PC-3 (cell line): ENCODE data around the gene RABGEF1. TPM values are rescaled to one million over a fixed set of nuclear protein-coding genes. Genes with fewer than 3 reads are reported as not detected.
"Not testable (repeated sequence)": the region's sequence is repeated elsewhere in the genome, so short reads cannot be mapped to it uniquely, and the experiment has no call there.

Experiments
- ATAC-seq: fragments of 200-7000 bp; cut with Tn5 transposase; 2 replicates; pipeline ENCODE4 v1.9.1; 2020; ENCODE audit warnings: mild to moderate bottlenecking, moderate library complexity
- BruUV-seq: library from RNA; stranded (reverse); fragments of 400-500 nt; replicated peaks from 2 replicates; lab custom pipeline; 2021; lab: Mats Ljungman, UMichigan
- CTCF ChIA-PET: fragments of 300-600 bp; sonication (Branson Sonifier 250); formaldehyde crosslinking; loops from one replicate; lab custom pipeline; 2022; ENCODE audit warnings: antibody characterized with exemption; lab: Charles Lee
- POLR2A ChIA-PET: fragments of 300-600 bp; sonication (Branson Sonifier 250); formaldehyde crosslinking; loops from one replicate; lab custom pipeline; 2022; ENCODE audit warnings: antibody characterized with exemption; ENCODE audit not compliant: unreplicated experiment; lab: Charles Lee
- DNase-seq: peaks from one replicate; pipeline ENCODE4 v3.0.0-alpha.2; 2015
- H2AFZ ChIP-seq: fragments of 300-600 bp; sonication (generic); 2 replicates; pipeline ENCODE4 v1.6.0; 2016; ENCODE audit warnings: antibody characterized with exemption, low read length
- H3F3A ChIP-seq: fragments of 300-600 bp; sonication (generic); one replicate; pipeline ENCODE4 v1.6.0; 2017; ENCODE audit warnings: antibody characterized with exemption, low read length, control low read depth, mild to moderate bottlenecking; ENCODE audit not compliant: unreplicated experiment
- H3K27ac ChIP-seq: fragments of 300-600 bp; sonication (generic); 2 replicates; pipeline ENCODE4 v1.5.1; 2016; ENCODE audit warnings: mild to moderate bottlenecking, low read length
- H3K27me3 ChIP-seq: fragments of 300-600 bp; sonication (generic); 2 replicates; pipeline ENCODE4 v1.6.1; 2016; ENCODE audit warnings: low read length, mixed read lengths
- H3K36me3 ChIP-seq: fragments of 300-600 bp; sonication (generic); 2 replicates; pipeline ENCODE4 v1.6.1; 2016; ENCODE audit warnings: low read depth, mixed run types, low read length, mixed read lengths
- H3K4me1 ChIP-seq: fragments of 300-600 bp; sonication (generic); 2 replicates; pipeline ENCODE4 v1.5.1; 2016; ENCODE audit warnings: low read length; ENCODE audit not compliant: insufficient read depth
- H3K4me2 ChIP-seq: fragments of 300-600 bp; sonication (generic); 2 replicates; pipeline ENCODE4 v1.6.0; 2016; ENCODE audit warnings: low read length
- H3K4me3 ChIP-seq: fragments of 300-600 bp; sonication (generic); 2 replicates; pipeline ENCODE4 v1.5.1; 2016; ENCODE audit warnings: mild to moderate bottlenecking, low read length, mixed read lengths
- H3K79me2 ChIP-seq: fragments of 300-600 bp; sonication (generic); 2 replicates; pipeline ENCODE4 v1.6.1; 2017; ENCODE audit warnings: low read length, mixed read lengths
- H3K9ac ChIP-seq: fragments of 300-600 bp; sonication (generic); 2 replicates; pipeline ENCODE4 v1.6.0; 2016; ENCODE audit warnings: mild to moderate bottlenecking, low read length
- H3K9me2 ChIP-seq: fragments of 300-600 bp; sonication (generic); replicated peaks from 2 replicates; pipeline ENCODE4 v1.6.1; 2016; ENCODE audit warnings: mixed run types, low read length, mixed read lengths
- H3K9me3 ChIP-seq: fragments of 300-600 bp; sonication (generic); 2 replicates; pipeline ENCODE4 v1.6.1; 2016; ENCODE audit warnings: low read length, mixed read lengths
- H4K20me1 ChIP-seq: fragments of 300-600 bp; sonication (generic); 2 replicates; pipeline ENCODE4 v1.6.1; 2016; ENCODE audit warnings: low read length, mixed read lengths
- CTCF ChIP-seq: fragments of 300-600 bp; sonication (generic); conservative IDR thresholded peaks from 2 replicates; pipeline ENCODE4 v1.5.1; 2017; ENCODE audit warnings: antibody characterized with exemption, low read depth, mild to moderate bottlenecking, low read length
- EZH2 ChIP-seq: fragments of 300-600 bp; sonication (generic); IDR thresholded peaks from one replicate; pipeline ENCODE4 v1.6.1; 2017; ENCODE audit warnings: antibody characterized with exemption, mild to moderate bottlenecking, low read length; ENCODE audit not compliant: unreplicated experiment
- EZH2phosphoT487 ChIP-seq: fragments of 300-600 bp; sonication (generic); IDR thresholded peaks from 2 replicates; pipeline ENCODE4 v1.6.1; 2018; ENCODE audit warnings: mild to moderate bottlenecking, antibody characterized with exemption, low read length, borderline replicate concordance
- intact Hi-C: fragments of 100-400 bp; cut with micrococcal nuclease; formaldehyde crosslinking; loops from 2 replicates; pipeline ENCODE4 v1.9.0; 2023
- total RNA-seq: library from RNA; depleted of rRNA; stranded (reverse); fragments of >200 nt; gene quantifications from 2 replicates; pipeline ENCODE4 v1.2.3, GENCODE V29; 2014

Gene RABGEF1
- total RNA-seq, 1 experiment from 2014 or later: 19.8 TPM

- Histone ChIP-seq H3K36me3 (no peaks in the 10 kb centered on the region), H3K9me2 (no peaks in the 10 kb centered on the region), H3K4me1 (no peaks in the 10 kb centered on the region), H3K9ac (no peak overlapping the region), H3K27me3 (no peaks in the 10 kb centered on the region), H2AFZ (no peak overlapping the region), H3K9me3 (no peaks in the 10 kb centered on the region), H3K27ac (no peak overlapping the region), H3K4me2 (no peak overlapping the region), H3F3A (no peaks in the 10 kb centered on the region), H3K4me3 (no peak overlapping the region), H4K20me1 (no peaks in the 10 kb centered on the region), H3K79me2 (no peaks in the 10 kb centered on the region)
- no TSS peak for BruUV-seq
- ChIA-PET CTCF (no interaction called here), POLR2A (no interaction called here)
- no peak for ATAC-seq
- DNase-seq: no peak
- intact Hi-C loops: no loop called here
- TF ChIP-seq CTCF (no peak), EZH2phosphoT487 (no peak), EZH2 (no peak)
Observed at GRCh38 chr7:66699998-66700397, 40.5 kb upstream of the RABGEF1 start.

- Histone ChIP-seq H3K36me3 (no peaks in the 10 kb centered on the region), H2AFZ (no peak overlapping the region), H3K4me2 (no peak overlapping the region), H3K9ac (no peak overlapping the region), H3K27ac (no peak overlapping the region), H3K79me2 (no peaks in the 10 kb centered on the region), H3K4me3 (no peak overlapping the region), H3K9me2 (no peaks in the 10 kb centered on the region), H3F3A (no peaks in the 10 kb centered on the region), H3K27me3 (no peaks in the 10 kb centered on the region), H3K9me3 (no peaks in the 10 kb centered on the region), H4K20me1 (no peaks in the 10 kb centered on the region), H3K4me1 (no peaks in the 10 kb centered on the region)
- no peak for DNase-seq
- POLR2A ChIA-PET: no interaction called here
- ATAC-seq: no peak
- no TSS peak for BruUV-seq
- CTCF ChIA-PET: no interaction called here
- intact Hi-C loops: no loop called here
- TF ChIP-seq EZH2: no peak
- TF ChIP-seq CTCF: no peak
- no peak for TF ChIP-seq EZH2phosphoT487
Observed at GRCh38 chr7:66700633-66701131, 39.9 kb upstream of the RABGEF1 start.

DNA sequence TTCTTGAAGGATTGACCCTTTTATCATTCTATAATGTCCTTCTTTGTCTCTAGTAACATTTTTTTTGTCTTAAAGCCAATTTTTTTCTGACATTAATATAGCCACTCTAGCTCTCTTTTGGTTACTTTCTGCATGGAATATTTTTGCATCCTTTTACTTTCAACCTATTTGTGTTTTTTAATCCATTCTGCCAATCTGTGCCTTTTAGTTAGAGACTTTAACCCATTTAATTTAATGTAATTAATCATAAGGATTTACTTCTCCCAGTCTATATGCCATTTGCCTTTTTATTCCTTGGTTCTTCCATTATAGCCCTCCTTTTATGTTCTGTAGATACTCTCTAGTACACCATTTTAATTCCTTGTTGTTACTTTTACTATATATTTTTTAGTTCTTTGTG lies 32.7 kb upstream of the RABGEF1 start:
- ATAC-seq (no peak), DNase-seq (no peak)
- Histone ChIP-seq H2AFZ (no peak overlapping the region), H3K27me3 (no peaks in the 10 kb centered on the region), H3K9me3 (no peaks in the 10 kb centered on the region), H3K79me2 (no peaks in the 10 kb centered on the region), H3K4me2 (no peak overlapping the region), H3F3A (no peaks in the 10 kb centered on the region), H3K36me3 (no peaks in the 10 kb centered on the region), H3K4me1 (no peaks in the 10 kb centered on the region), H3K9me2 (no peaks in the 10 kb centered on the region), H3K4me3 (no peak overlapping the region), H4K20me1 (no peaks in the 10 kb centered on the region), H3K9ac (no peak overlapping the region), H3K27ac (no peak overlapping the region)
- intact Hi-C loops: no loop called here
- TF ChIP-seq EZH2: no peak
- TF ChIP-seq CTCF: no peak
- TF ChIP-seq EZH2phosphoT487: no peak
- ChIA-PET POLR2A (no interaction called here), CTCF (no interaction called here)
- BruUV-seq: no TSS peak

GRCh38 chr7:66710752-66711151 lies 29.8 kb upstream of the RABGEF1 start:
- H3K36me3 ChIP-seq: peaks cover 15% of the 10 kb centered on the region
- DNase-seq, H3K27me3 ChIP-seq, CTCF ChIA-PET, H3K4me1 ChIP-seq, BruUV-seq, H2AFZ ChIP-seq, H3K27ac ChIP-seq, POLR2A ChIA-PET, intact Hi-C loops, H3K79me2 ChIP-seq, H3K4me3 ChIP-seq, H3K9me3 ChIP-seq, H3K9ac ChIP-seq, H3K4me2 ChIP-seq, H3F3A ChIP-seq, ATAC-seq, H4K20me1 ChIP-seq, H3K9me2 ChIP-seq: not testable (repeated sequence)
